ENCODE data around the gene G3BP2.

Gene G3BP2

DNA sequence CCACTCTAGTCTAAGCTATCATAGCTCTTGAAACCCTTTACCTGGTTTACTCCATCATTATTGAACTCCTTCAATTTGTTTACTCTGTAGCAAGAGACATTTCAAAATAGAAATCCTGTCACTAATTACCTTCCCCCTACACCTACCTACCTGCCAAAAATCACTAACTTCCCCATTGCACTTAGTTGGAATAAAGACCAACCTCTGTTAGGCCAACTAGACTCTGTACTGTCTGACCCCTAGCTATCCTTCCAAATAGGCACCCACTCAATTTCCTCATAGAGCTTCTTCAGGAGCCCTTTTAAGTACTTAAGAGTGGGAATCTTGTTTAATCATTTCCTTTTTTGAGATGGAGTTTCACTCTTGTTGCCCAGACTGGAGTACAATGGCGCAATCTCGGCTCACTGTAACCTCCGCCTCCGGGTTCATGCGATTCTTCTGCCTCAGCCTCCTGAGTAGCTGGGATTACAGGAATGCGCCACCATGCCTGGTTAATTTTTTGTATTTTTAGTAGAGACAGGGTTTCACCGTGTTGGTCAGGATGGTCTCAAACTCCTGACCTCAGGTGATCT, 34.0 kb downstream of the G3BP2 start:
- DNase-seq (ENCODE audit: low read depth) = no peak
- no peak overlapping the region for H3K4me3 ChIP-seq (ENCODE audit: low read depth, low read length)
- TF ChIP-seq POLR2A (IDR thresholded peaks at IDR 0.05; ENCODE audit: extremely low read depth, insufficient read length) (no peak), MAX (IDR thresholded peaks at IDR 0.05; ENCODE audit: low read depth, low read length) (no peak), MYC (IDR thresholded peaks at IDR 0.05; ENCODE audit: low read depth, low read length) (no peak)
- TF ChIP-seq, protein P1, sequence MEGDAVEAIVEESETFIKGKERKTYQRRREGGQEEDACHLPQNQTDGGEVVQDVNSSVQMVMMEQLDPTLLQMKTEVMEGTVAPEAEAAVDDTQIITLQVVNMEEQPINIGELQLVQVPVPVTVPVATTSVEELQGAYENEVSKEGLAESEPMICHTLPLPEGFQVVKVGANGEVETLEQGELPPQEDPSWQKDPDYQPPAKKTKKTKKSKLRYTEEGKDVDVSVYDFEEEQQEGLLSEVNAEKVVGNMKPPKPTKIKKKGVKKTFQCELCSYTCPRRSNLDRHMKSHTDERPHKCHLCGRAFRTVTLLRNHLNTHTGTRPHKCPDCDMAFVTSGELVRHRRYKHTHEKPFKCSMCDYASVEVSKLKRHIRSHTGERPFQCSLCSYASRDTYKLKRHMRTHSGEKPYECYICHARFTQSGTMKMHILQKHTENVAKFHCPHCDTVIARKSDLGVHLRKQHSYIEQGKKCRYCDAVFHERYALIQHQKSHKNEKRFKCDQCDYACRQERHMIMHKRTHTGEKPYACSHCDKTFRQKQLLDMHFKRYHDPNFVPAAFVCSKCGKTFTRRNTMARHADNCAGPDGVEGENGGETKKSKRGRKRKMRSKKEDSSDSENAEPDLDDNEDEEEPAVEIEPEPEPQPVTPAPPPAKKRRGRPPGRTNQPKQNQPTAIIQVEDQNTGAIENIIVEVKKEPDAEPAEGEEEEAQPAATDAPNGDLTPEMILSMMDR (IDR thresholded peaks at IDR 0.05; ENCODE audit: low read depth, low read length) = no peak

DNA sequence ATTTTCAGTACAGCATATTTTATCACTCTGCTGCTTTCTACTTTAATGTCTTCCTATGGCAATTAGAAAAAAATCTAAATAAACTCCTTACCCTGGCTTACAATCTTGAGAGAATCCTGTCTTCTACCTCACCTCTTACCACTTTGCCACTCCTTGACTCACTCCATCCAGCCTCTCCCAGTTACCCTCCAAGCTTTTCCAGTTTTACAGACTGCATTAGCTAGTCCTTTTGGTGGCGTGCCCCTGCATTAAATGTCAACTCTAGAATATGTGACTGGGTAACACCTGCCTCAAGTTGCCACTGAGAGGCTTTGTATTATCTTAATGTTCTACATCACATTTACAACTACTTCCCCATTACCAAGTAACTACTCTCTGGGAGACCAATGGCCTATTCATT, 35.4 kb downstream of the G3BP2 start:
- no peak for DNase-seq (ENCODE audit: low read depth)
- TF ChIP-seq, protein P1 (IDR thresholded peaks at IDR 0.05; ENCODE audit: low read depth, low read length) = no peak
- no peak overlapping the region for H3K4me3 ChIP-seq (ENCODE audit: low read depth, low read length)

- TF ChIP-seq MYC (IDR thresholded peaks at IDR 0.05; ENCODE audit: low read depth, low read length) (no peak), MAX (IDR thresholded peaks at IDR 0.05; ENCODE audit: low read depth, low read length) (no peak), POLR2A (IDR thresholded peaks at IDR 0.05; ENCODE audit: extremely low read depth, insufficient read length) (no peak)
- TF ChIP-seq, protein P1 (IDR thresholded peaks at IDR 0.05; ENCODE audit: low read depth, low read length) = no peak
- no peak overlapping the region for H3K4me3 ChIP-seq (ENCODE audit: low read depth, low read length)
- no peak for DNase-seq (ENCODE audit: low read depth)
Observed at GRCh38 chr4:75637176-75637575, 36.0 kb downstream of the G3BP2 start.

DNA sequence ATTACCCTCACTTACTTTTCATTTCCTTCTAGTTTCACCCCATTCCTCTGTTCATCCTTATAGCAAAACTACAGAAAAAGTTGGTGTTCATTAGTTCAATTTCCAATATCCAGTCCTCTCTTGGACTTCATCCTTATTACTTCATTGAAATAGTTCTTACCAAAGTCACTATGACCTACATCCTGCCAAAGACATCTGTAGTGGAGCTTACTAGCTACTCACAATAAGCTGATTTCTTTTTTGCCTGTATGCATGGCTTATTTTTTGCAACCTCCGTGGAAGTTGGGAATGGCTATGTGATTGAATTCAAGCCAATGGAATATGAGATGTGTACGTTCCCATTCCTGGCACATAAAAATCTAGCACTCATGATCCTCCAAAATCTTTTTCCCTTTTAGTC, 38.3 kb downstream of the G3BP2 start:
- H3K4me3 ChIP-seq (ENCODE audit: low read depth, low read length) = no peak overlapping the region
- no peak for DNase-seq (ENCODE audit: low read depth)
- TF ChIP-seq, protein P1 (IDR thresholded peaks at IDR 0.05; ENCODE audit: low read depth, low read length) = no peak
- no peak for TF ChIP-seq MYC (IDR thresholded peaks at IDR 0.05; ENCODE audit: low read depth, low read length)
- TF ChIP-seq MAX (IDR thresholded peaks at IDR 0.05; ENCODE audit: low read depth, low read length) = no peak
- TF ChIP-seq POLR2A (IDR thresholded peaks at IDR 0.05; ENCODE audit: extremely low read depth, insufficient read length) = no peak

GRCh38 chr4:75634281-75634680, 38.9 kb downstream of the G3BP2 start:
- no peak overlapping the region for H3K4me3 ChIP-seq (ENCODE audit: low read depth, low read length)
- DNase-seq (ENCODE audit: low read depth) = no peak
- no peak for TF ChIP-seq MAX (IDR thresholded peaks at IDR 0.05; ENCODE audit: low read depth, low read length)
- TF ChIP-seq MYC (IDR thresholded peaks at IDR 0.05; ENCODE audit: low read depth, low read length) = no peak
- TF ChIP-seq POLR2A (IDR thresholded peaks at IDR 0.05; ENCODE audit: extremely low read depth, insufficient read length) = no peak
- TF ChIP-seq, protein P1 (IDR thresholded peaks at IDR 0.05; ENCODE audit: low read depth, low read length) = no peak

GRCh38 chr4:75633846-75634245, 39.4 kb downstream of the G3BP2 start:
- peak; percentile 26 for DNase-seq (ENCODE audit: low read depth)
- TF ChIP-seq, protein P1 (IDR thresholded peaks at IDR 0.05; ENCODE audit: low read depth, low read length) = no peak
- no peak for TF ChIP-seq POLR2A (IDR thresholded peaks at IDR 0.05; ENCODE audit: extremely low read depth, insufficient read length)
- TF ChIP-seq MYC (IDR thresholded peaks at IDR 0.05; ENCODE audit: low read depth, low read length) = no peak
- TF ChIP-seq MAX (IDR thresholded peaks at IDR 0.05; ENCODE audit: low read depth, low read length) = no peak
- no peak overlapping the region for H3K4me3 ChIP-seq (ENCODE audit: low read depth, low read length)
